ENCODE results near the gene DNAJA2.

- TF ChIP-seq, protein P1, sequence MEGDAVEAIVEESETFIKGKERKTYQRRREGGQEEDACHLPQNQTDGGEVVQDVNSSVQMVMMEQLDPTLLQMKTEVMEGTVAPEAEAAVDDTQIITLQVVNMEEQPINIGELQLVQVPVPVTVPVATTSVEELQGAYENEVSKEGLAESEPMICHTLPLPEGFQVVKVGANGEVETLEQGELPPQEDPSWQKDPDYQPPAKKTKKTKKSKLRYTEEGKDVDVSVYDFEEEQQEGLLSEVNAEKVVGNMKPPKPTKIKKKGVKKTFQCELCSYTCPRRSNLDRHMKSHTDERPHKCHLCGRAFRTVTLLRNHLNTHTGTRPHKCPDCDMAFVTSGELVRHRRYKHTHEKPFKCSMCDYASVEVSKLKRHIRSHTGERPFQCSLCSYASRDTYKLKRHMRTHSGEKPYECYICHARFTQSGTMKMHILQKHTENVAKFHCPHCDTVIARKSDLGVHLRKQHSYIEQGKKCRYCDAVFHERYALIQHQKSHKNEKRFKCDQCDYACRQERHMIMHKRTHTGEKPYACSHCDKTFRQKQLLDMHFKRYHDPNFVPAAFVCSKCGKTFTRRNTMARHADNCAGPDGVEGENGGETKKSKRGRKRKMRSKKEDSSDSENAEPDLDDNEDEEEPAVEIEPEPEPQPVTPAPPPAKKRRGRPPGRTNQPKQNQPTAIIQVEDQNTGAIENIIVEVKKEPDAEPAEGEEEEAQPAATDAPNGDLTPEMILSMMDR (IDR thresholded peaks at IDR 0.05; ENCODE audit: low read depth, low read length, poor library complexity, severe bottlenecking), result no peak
- TF ChIP-seq EZH2phosphoT487 (IDR thresholded peaks at IDR 0.05; ENCODE audit: borderline replicate concordance, low read length), result no peak
These were observed 18.5 kb upstream of the DNAJA2 start for GRCh38 chr16:46991729-46992704.

Measured in DOHH2 (cell line).